Forelimb muscle (tissue), 1 donor: Measurements from ENCODE around the gene MPG. TPM values are rescaled to one million over a fixed set of nuclear protein-coding genes. Genes with fewer than 3 reads are reported as not detected.

Experiments used
- DNase-seq: peaks from one replicate; pipeline ENCODE4 v3.0.0-alpha.2; 2013; ENCODE audit warnings: low read depth
- polyA plus RNA-seq: library from polyadenylated mRNA; unstranded; fragments of 120-200 nt; gene quantifications from one replicate; pipeline ENCODE4 v1.2.1, GENCODE V29; 2013; ENCODE audit not compliant: insufficient read length

The MPG gene
- polyA plus RNA-seq, 1 donor, result 23.4 TPM

DNA sequence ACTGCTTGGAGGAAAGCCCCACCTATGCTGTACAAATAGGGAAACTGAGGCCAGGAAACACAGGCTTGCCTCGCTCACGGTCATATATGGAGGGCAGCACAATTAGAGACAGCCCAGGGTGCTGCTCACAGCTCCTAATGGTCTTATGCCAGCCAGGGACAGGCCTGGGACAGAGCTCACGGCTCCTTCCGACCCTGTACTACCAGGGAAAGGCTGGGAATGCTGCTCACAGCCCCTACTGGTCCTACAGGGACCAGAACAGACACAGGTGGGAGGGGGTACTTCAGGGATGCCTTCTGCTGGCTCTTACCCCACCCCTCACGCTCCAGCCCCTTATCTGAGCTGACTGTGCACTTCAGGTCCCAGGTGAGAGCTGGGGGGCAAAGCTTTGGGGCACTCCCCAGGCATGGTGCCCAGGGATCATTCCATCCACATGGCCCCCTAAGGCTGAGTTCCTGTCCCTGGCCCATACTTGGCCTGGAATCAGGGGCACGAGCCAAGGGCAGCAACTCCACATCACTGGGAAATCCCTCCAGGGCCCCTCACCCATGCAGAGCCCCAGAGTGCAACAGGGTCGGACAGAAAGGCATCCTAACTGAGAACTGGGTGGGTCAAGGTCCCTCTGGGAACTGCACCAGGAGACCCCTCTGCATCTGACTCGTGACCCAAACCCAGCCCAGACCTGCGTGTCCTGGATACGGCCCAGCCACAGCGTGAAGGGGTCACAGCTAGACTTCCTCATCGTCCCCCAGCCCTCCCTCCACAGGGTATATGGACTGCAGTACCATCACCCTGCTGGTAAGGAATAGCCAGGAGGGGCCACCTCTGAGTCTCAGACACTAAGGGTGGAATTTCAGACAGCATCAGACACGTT, 11.5 kb upstream of the MPG start:
- no peak for DNase-seq

DNA sequence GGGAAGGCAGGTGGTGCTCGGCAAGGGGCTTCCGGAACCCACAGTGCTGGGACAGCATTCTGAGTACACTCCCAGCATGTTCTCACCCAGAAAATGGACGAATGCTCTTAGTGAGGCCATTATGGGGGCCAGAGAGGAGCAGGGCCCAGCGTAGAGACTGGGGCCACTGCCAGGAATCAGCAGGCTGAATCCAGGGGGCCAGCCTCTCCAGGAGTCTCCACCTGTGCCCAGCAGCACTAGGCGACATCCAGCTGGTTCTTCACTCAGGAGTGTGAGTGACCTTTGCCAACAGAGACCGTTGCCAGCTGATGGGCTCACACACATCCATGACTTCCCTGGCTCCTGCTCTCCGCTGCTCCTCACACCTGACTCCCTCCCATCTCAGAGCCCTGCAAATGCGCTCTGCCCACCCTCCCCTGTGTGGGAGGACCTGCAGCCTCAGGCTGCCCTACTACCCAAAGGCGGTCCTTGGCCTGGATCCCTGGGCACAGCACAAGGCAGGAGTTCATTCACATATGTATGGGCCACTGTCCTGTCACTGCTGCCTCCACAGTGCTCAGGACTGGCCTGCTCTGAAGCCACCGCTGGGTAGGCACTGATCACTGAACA, 10.7 kb upstream of the MPG start:
- no peak for DNase-seq

DNA sequence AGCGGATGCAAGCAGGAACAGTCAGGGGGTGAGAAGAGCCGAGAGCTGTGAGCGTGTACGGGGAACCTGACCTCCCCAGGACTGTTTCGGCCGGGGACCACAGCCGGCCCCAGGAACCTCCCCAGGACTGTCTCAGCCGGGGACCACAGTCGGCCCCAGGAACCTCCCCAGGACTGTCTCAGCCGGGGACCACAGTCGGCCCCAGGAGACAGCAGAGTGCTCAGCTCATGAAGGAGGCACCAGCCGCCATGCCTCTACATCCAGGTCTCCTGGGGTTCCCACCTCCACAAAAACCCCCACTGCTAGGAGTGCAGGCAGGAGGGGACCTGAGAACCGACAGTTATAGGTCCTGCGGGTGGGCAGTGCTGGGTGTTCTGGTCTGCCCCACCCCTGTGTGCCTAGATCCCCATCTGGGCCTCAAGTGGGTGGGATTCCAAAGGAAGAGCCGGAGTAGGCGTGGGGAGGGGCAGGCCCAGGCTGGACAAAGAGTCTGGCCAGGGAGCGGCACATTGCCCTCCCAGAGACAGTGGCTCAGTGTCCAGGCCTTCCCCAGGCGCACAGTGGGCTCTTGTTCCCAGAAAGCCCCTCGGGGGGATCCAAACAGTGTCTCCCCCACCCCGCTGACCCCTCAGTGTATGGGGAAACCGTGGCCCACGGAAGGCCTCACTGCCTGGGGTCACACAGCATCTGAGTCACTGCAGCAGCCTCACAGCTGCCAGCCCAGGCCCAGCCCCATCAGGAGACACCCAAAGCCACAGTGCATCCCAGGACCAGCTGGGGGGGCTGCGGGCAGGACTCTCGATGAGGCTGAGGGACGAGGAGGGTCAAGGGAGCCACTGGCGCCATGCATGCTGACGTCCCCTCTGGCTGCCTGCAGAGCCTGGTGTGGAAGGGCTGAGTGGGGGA, 9.9 kb upstream of the MPG start:
- DNase-seq, result no peak

DNA sequence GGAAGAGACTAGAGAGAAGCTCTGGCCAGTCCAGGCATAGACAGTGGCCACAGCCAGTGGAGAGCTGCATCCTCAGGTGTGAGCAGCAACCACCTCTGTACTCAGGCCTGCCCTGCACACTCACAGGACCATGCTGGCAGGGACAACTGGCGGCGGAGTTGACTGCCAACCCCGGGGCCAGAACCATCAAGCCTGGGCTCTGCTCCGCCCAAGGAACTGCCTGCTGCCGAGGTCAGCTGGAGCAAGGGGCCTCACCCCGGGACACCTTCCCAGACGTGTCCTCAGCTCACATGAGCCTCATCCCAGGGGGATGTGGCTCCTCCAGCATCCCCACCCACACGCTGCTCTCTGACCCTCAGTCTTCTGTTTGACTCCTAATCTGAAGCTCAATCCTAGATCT, 8.8 kb upstream of the MPG start:
- DNase-seq, result no peak

DNA sequence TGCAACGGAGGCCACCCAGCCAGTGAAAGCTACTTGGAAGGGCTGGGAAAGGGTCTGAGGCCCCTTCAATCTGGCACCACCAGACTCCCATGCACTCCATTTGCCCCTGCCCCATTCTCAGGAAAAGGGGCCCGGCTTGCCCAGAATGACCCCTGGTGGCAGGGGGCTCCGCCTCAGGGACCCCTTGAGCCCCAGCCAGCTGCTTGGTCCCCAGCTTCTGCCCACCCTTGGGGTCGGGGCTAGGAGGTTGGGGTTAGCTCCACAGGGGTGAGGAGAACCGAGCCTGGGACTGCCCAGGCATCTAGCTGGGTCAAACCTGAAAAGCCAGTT, 6.8 kb upstream of the MPG start:
- DNase-seq, result no peak

DNA sequence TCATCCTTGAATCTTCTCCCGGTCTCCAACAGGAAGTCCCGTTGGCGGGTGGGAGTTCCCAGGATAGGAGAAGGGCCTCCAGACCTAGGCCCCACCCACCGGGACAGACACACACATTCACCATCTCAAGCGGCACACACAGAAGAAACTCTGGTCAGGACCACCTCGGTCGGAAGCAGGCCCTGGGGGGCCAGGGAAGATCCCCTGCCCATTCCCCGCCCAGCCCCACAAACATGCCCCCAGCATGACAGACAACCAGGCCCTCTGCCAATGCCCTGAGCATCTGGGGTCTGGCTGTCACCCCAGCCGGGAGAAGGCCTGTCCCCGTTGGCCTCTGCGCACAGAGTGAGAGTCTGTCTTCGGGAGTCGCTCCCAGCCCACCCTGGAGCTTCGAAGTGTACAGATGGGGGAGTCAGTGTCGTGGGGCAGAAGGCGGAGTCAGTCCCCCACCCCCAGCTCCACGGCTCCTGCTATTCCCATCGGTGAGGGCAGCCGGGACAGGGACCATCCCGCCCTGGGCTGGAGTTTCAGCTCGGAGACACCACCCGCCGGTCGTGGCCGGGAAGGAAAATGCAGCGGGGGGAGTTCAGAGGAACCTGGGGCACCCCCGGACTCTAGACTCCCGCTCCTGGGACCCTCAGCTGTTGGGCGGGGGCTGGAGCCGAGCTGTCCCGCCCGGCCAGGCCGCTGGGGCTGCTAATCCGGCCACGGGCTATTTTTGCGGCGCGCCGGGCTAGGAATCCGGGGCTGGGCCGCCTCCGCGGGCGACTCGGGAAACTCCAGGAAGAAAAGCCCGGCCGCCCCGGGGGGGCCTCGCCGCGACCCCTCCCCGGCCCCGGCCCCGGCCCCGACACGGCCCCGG, 6.3 kb upstream of the MPG start:
- DNase-seq, result no peak

DNA sequence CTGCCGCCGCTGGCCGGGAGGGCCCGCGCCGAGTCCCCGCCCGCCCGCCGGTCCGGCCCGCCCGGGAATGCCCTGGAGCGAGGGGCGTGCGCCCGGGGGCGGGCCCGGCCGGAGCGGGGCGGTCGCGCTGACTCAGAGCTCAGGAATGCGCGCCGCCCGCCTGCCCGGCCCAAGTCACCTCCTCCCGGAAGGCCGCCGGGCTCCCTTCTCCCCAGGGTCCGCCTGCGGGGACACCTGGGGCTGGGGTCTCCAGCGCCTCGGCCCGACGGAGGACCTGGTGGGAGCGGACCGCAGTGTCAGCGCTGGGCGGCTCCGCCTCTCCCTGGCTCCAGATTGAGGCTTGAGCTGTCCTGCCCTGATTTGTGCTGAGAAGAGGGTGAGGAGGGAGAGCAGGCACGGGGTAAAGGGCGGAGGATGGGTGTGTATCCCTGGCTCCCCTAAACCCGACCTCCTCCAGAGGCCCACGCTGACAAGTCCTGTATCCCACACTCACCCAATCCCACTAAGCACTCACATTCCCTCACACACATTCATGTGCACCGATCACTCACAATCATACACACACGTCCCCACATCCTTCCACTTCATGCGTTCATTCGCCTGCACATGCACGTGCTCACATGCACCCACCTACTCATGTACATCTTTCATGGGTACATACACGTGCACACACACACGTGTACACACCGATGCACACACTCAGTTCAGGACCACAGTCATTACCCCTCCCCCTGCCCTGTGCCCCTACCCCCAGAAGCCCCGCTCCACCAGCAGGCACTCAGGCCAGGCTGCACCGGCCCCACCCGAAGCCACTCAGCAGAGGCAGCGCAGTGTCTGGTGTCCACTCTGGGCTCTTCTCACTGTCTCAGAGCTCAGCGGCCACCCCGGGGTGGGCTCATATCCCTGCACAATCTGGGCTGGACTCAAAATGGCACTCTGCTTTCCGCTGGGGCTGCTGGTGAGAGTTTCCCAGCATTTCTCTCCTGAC, 5.2 kb upstream of the MPG start, which contains the start of gene RHBDF1:
Gene RHBDF1, minus strand, starts transcription at position 71 of the 988 bp plus-strand sequence. CDS start 7,616 bp downstream, outside the sequence.
- DNase-seq, result no peak

DNA sequence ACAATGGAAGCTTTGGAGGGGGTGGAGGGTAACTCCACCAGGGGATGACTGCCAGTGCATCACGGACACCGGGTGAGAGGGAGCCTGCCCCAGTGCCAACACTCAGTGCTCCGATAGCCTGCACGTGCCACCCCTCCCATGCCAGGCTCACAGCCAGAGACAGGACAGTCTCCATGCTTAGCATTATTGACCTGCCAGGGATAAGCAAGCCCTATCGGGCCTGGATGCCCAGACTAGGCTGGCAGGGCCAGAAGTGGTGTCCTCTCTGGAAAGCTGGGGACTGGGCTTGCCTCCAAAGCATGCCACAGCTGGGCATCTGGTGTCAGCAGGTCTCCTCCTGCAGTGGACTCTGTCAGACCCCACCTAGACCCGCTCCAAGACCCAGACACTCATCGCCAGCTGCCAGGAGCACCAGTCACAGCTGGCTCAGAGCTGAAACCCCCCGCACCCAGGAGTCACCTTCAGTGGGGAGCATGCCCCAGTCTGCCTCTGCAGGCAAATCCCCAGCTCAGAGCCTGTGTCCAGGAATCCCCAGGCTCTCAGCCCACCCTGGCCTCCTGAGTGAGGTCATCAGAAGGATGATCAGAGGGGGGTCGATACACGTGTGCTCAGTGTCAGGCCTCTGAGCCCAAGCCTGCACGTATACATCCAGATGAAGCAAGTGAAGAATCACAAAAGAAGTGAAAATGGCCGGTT, 3.8 kb upstream of the MPG start:
- no peak for DNase-seq

DNA sequence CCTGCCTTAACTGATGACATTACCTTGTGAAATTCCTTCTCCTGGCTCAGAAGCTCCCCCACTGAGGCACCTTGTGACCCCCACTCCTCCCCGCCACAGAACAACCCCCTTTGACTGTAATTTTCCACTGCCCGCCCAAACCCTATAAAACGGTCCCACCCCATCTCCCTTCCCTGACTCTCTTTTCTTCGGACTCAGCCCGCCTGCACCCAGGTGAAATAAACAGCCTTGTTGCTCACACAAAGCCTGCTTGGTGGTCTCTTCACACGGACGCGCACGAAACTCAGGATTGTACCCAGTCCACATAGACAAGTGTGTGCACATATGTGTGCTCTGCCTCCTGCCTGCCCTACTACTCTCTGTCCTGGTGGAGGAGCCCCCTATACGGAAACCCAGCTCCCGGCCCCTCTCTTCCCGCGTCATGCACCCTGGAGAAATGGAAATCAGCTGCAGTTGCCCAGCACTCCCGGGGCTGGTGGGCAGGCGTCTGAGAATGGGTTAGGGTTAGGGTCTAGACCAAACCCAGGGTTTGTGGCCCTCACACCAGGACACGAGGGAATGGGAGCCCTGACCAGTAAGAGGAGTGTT, 3.2 kb upstream of the MPG start:
- no peak for DNase-seq

DNA sequence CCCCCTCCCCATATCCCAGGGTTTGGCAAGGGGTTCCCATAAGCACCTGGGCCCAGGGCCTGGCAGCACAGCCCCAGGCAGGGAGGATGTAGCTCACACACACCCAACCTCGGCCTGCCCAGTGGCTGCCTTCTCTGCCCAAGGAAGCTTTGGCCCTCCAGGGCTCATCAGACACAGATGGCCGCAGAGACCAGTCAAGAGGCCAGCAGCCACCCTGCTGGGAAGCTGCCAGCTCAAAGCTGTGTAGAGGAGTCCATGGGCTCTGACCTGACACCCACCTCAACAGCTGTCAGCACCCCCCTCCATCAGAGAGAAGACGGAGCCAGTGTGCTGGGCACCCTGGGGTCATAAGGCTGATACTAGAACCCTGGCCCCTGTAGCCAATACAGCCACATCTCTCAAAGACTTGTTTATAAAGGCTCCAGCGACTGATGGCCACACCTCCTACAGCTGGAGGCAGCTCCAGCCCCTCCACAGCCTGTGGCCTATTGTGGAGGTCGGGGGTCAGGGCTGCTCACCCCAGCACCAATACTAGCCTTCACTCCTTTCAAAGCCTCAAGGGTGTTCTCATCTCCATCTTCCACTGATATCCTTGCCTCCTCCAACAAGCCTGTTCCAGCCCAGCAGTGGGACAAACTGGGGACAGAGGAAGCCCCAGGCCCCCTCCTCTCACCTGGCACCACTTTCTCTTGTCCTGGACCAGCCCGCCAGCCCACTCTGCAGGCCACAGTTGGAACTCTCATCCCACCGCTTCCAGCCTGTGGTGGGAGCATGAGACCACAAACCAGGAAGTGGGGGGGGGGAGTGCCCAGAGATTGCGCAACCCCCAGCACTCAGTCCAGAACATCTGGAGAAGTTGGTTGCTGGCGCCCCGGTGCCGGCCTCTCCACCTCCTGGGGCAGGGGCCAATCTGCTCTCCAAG, 2.2 kb upstream of the MPG start:
- DNase-seq, result no peak

DNA sequence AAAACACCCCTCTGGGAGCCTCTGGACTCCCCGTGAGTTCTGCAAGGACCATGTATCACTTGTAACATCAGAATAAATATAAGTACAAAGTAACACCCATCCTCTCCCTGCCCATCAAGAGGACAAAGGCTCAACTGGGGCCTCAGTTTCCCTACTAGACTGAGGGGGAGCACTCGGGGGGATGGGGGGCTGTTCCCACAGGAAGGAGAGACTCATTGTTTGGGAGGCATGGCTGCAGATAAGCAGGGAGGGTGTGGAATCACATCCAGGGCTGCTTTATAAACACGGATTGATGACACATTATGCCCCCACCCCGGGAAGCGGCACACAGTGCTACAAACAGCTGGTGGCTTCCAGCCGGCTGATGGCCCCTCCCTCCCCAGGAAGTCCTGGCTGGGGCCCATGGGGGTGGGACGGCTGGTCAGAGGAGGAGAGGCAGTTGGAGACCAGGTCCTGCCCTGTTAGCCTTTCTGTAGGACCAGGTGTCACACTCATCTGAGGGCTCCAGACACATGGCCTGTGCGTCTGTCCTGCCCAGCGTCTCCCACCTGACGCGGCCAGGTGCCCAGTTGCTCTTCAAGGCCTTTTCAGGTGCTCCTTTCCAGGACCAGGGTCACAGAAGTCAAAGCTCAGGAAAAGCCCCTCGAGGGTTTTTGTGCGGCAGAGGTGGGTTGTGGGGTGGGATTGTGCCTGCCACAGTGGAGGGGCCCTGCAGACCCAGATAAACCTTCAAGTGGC, 1.3 kb upstream of the MPG start:
- no peak for DNase-seq

DNA sequence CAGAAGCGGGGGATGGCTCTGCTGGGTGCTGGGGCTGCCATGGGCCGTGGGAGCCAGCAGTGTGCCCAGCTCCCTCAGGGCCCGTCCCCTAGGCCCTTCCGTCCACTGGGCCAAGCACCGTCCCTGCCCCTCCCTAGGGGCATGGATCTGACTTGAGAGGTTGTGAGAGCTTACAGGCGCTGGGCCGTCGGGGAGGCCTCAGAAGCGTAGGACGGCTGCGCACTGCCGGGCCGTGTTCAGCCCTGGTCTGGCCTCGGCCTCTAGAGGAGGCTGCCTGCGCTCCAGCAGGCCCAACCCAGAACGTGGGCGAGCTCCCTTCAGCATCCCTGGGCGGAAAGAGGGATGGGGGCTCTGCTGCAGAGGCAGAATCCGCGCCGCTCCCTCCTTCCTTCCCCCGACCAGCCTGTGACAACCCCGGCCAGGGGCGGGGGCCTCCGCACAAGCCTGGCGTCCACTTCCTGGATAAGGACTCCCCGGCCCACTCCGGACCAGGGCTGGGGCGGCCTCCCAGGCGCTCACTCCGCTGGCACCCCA, 685 bp upstream of the MPG start:
- no peak for DNase-seq

DNA sequence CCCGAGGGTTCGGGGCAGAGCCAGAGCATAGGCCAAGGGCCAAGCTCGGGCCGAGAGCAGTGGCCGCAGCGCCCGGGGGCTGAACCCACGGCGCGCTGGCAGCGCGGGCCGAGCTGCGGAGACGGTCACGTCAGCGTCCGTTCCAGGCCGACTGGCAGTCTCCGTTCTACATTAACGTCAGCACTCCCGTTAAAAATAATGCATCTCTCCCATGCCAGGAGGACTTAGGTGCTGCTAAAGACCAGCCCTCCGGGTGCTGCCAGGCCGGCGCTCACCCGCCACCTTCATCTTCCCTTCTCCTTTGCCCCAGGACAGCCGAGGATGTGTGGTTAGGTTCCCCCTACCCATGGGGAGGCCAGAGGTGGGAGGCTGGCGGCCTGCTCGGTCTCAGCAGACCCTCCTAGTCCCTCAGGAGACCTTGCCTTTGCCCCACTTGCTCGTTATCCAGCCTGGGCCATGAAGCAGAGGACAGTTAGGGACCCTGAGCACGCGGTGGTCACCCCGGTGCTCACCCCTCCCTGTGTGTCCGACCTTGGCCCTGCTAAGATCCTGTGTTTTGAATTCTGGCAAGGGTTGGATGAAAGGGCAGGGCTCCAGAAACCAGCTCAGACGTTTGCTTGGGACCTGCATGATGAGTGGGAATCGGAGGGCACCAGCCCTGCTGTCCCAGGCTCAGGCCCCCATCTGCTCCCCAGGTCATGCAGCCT, 572 bp downstream of the MPG start:
- no peak for DNase-seq

DNA sequence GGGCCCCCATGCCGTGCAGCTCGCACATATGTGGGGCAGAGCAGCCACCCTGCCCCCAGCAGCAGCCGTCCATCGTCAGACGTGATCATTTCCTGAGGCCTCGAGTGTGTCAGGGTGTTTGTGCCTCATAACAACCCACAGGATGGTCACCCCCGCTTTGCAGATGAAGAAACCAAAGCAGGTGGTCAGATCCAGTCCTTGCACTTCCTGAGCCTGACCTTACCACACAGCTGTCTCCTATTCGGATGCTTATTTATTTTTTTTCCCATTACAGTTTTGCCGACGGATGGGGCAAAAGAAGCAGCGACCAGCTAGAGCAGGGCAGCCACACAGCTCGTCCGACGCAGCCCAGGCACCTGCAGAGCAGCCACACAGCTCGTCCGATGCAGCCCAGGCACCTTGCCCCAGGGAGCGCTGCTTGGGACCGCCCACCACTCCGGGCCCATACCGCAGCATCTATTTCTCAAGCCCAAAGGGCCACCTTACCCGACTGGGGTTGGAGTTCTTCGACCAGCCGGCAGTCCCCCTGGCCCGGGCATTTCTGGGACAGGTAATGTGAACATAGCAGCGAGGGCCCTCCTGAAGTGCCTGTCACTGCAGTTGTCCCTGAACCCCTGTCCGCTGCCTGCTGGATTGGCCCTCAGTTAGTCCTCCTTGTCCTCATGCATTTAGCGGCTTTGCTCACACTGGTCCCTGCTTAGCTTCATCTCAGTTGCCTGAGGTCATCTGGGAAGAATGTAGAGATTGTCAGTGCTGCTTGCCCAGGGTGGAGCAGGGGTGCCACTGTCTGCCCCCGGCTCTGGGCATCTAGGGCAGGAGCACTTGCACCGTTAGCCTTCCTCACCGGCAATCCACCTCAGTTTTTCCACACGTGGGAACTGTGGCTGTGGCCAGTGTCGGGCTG, 1.4 kb downstream of the MPG start:
- no peak for DNase-seq

DNA sequence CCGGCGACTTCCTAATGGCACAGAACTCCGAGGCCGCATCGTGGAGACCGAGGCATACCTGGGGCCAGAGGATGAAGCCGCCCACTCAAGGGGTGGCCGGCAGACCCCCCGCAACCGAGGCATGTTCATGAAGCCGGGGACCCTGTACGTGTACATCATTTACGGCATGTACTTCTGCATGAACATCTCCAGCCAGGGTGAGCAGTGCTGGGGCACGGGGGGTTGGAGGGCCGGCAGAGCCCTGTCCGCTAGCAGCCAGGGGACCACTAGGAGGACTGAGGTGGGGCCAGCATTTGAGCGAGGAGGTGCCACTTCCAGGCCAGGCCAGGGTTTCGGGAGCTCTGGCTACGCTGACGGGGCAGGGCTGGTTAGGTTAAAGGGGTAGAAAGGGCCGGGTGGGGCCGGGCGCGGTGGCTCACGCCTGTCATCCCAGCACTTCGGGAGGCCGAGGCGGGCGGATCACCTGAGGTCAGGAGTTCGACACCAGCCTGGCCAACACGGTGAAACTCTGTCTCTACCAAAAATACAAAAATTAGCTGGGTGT, 5.1 kb downstream of the MPG start:
- no peak for DNase-seq
